Thyroid gland (tissue), 4 donors: ENCODE data around the gene GNAQ. TPM values are rescaled to one million over a fixed set of nuclear protein-coding genes. Genes with fewer than 3 reads are reported as not detected.

Experiments
- DNase-seq, 2 donors: peaks; one replicate each; pipeline ENCODE4 v3.0.0-alpha.2; 2019
- H3K27ac ChIP-seq, 3 donors: fragments of 200-600 bp; sonication (generic); 1 replicate in 2 of 3; 2 replicates in 1 of 3; pipeline ENCODE4 v1.5.1; 2016 to 2019; ENCODE audit warnings: mild to moderate bottlenecking in 1 of 3, moderate library complexity in 1 of 3
- H3K27me3 ChIP-seq: fragments of 200-600 bp; sonication (generic); one replicate; pipeline ENCODE4 v1.5.1; 2019
- H3K36me3 ChIP-seq, 2 donors: fragments of 200-600 bp; sonication (generic); one replicate each; pipeline ENCODE4 v1.5.1; 2016 to 2019
- H3K4me1 ChIP-seq, 2 donors: fragments of 200-600 bp; sonication (generic); one replicate each; pipeline ENCODE4 v1.5.1; 2017 to 2019
- H3K4me3 ChIP-seq, 3 donors: fragments of 200-600 bp; sonication (generic); replicated peaks in 1 of 3; 1 replicate in 2 of 3; 2 replicates in 1 of 3; pipeline ENCODE4 v1.5.1; 2016; ENCODE audit warnings: mild to moderate bottlenecking in 1 of 3
- H3K9me3 ChIP-seq: fragments of 200-600 bp; sonication (generic); one replicate; pipeline ENCODE4 v1.5.1; 2017
- POLR2A ChIP-seq, 2 donors: fragments of 450-650 bp; IDR thresholded peaks; one replicate each; pipeline ENCODE4 v1.6.1; 2017; ENCODE audit warnings: antibody characterized with exemption in 2 of 2, mild to moderate bottlenecking in 2 of 2, moderate library complexity in 1 of 2
- WGBS, 2 donors: methylation state at CpG; one replicate each; pipeline ENCODE4 v1.1.5; 2017; 5-methylcytosine and 5-hydroxymethylcytosine counted together
- intact Hi-C: fragments of 100-400 bp; cut with DNase I; formaldehyde crosslinking; loops from one replicate; pipeline ENCODE4 v1.15.1; 2023
- total RNA-seq, 4 donors: library from RNA; depleted of rRNA; stranded (reverse); fragments of >200 nt; gene quantifications; one replicate each; pipeline ENCODE4 v1.2.3, GENCODE V29; 2016
- TF ChIP-seq, protein P1 (sequence below), 6 experiments: fragments of 200-600 bp in 3 of 6; fragments of 450-650 bp in 3 of 6; sonication (generic) in 3 of 6; IDR thresholded peaks; one replicate each; pipeline ENCODE4 v1.5.1; 2016 to 2019; ENCODE audit warnings: antibody characterized with exemption in 6 of 6, mild to moderate bottlenecking in 2 of 6, inconsistent platforms in 1 of 6, moderate library complexity in 1 of 6

The GNAQ gene
- total RNA-seq, 4 donors from 2014 or later = 40.0 to 60.8 (median 58.1) TPM

DNA sequence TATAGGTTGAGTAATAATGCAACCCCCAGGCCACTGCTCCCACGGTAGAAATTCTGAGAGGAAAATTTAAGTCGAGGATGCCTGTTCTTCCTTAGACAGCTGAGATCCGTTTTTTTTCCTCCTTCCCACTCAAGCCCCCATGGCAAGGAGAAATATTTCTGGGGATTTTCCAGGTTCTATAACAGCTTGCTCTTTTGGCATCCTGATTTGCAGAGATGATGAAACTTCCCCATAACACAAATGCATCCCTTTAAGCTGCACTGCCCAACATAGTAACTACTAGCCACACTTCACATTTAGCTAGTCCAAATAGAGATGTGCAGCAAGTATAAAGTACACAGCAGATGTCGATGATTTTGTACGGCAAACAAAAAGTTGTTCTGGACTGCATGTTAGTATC lies 351.0 kb downstream of the GNAQ start:
- Histone ChIP-seq H3K27me3 (no peaks in the 10 kb centered on the region), H3K4me1 (no peaks in the 10 kb centered on the region), H3K27ac (no peak overlapping the region), H3K9me3 (no peaks in the 10 kb centered on the region), H3K36me3 (no peaks in the 10 kb centered on the region), H3K4me3 (no peak overlapping the region)
- intact Hi-C loops = no loop called here
- DNase-seq = no peak
- 71 to 84% methylated on average over 5 of the region's 5 CpGs for WGBS, 2 donors
- TF ChIP-seq, protein P1, sequence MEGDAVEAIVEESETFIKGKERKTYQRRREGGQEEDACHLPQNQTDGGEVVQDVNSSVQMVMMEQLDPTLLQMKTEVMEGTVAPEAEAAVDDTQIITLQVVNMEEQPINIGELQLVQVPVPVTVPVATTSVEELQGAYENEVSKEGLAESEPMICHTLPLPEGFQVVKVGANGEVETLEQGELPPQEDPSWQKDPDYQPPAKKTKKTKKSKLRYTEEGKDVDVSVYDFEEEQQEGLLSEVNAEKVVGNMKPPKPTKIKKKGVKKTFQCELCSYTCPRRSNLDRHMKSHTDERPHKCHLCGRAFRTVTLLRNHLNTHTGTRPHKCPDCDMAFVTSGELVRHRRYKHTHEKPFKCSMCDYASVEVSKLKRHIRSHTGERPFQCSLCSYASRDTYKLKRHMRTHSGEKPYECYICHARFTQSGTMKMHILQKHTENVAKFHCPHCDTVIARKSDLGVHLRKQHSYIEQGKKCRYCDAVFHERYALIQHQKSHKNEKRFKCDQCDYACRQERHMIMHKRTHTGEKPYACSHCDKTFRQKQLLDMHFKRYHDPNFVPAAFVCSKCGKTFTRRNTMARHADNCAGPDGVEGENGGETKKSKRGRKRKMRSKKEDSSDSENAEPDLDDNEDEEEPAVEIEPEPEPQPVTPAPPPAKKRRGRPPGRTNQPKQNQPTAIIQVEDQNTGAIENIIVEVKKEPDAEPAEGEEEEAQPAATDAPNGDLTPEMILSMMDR (IDR thresholded peaks at IDR 0.05) = no peak
- no peak for TF ChIP-seq POLR2A (IDR thresholded peaks at IDR 0.05)

DNA sequence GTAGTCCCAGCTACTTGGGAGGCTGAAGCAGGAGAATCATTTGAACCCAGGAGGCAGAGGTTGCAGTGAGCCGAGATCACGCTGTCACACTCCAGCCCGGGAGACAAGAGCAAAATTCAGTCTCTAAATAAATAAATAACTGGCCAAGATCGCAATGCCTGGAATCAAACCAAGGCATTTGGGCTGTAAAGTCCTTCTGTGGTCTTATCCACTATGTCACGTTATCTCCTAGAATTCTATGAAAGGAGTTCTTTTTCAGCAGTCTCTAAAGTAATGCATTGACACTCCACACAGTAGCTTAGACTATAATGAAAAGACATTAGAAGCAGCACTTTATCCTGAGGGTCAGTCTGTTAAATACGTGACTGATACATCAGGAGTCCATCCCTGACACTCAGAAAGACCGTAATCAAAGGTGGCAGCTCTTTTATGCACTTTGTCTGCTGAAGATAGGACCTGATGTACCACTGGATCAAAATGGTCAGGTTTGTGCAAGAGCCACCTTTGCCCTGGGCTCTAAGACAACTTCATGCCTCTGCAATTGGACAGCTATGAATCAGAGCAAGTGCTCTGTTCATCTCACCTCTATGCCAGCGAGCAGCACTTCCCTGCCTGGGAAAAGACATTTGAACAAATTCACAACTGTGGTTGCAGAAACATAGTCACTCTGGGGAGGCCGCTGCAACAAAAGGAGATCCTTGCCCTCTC lies 351.8 kb downstream of the GNAQ start:
- DNase-seq = no peak
- 84 to 91% methylated on average over 9 of the region's 9 CpGs for WGBS, 2 donors

DNA sequence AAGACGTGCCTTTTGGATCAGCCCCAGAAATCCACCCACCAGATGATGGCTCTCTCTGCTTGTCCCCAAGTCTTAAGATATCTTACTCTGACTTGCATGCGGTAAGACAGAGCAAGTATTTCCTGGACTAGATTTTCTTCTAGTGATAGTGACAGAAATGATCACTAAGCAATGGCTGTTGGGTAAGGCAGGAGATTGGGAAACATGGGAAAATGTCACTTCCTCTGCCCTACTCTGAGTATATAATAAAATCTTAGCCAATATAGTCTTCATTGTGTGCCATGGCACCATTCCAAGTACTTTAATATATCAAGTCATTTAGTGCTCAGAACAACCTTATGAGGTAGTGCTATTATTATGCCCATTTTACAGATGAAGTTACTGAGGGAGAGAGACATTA lies 352.5 kb downstream of the GNAQ start:
- intact Hi-C loops = no loop called here
- TF ChIP-seq, protein P1 (IDR thresholded peaks at IDR 0.05) = no peak
- no peak for TF ChIP-seq POLR2A (IDR thresholded peaks at IDR 0.05)
- H3K4me3 ChIP-seq = no peak overlapping the region
- no peaks in the 10 kb centered on the region for H3K9me3 ChIP-seq
- no peaks in the 10 kb centered on the region for H3K36me3 ChIP-seq
- DNase-seq = no peak
- H3K27me3 ChIP-seq = no peaks in the 10 kb centered on the region
- no peaks in the 10 kb centered on the region for H3K4me1 ChIP-seq
- whole genome bisulfite sequencing, 2 donors = 77 to 91% methylated on average over 2 of the region's 2 CpGs
- H3K27ac ChIP-seq = no peak overlapping the region

More for the DNA sequence above, 351.8 kb downstream of the GNAQ start:
- H3K9me3 ChIP-seq = no peaks in the 10 kb centered on the region
- H3K27ac ChIP-seq = no peak overlapping the region
- intact Hi-C loops = no loop called here
- no peak for TF ChIP-seq POLR2A (IDR thresholded peaks at IDR 0.05)
- TF ChIP-seq, protein P1 (IDR thresholded peaks at IDR 0.05) = no peak
- no peaks in the 10 kb centered on the region for H3K27me3 ChIP-seq
- no peaks in the 10 kb centered on the region for H3K4me1 ChIP-seq
- no peaks in the 10 kb centered on the region for H3K36me3 ChIP-seq
- no peak overlapping the region for H3K4me3 ChIP-seq

DNA sequence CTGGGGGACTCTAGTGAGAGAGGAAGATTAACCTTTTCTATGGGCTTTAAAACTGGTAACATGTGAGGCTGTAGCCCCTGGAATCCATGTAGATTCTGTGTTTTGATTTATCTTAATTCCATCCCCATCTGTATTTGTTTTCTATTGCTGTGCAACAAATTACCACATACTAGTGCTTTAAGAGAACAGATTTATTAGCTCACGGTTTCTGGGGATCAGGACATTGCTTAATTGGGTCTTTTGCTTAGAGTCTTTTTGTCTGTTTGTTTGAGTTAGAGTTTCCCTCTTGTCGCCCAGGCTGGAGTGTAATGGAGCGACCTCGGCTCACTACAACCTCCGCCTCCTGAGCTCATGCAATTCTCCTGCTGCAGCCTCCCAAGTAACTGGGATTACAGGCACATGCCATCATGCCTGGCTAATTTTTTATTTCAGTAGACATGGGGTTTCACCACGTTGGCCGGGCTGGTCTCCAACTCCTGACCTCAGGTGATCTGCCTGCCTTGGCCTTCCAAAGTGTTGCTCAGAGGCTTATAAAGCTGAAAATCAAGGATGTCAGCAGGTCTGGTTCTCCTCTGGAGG lies 353.6 kb downstream of the GNAQ start:
- Histone ChIP-seq H3K4me3 (no peak overlapping the region), H3K27me3 (no peaks in the 10 kb centered on the region), H3K36me3 (no peaks in the 10 kb centered on the region), H3K4me1 (no peaks in the 10 kb centered on the region), H3K9me3 (no peaks in the 10 kb centered on the region), H3K27ac (no peak overlapping the region)
- 79 to 81% methylated on average over 7 of the region's 7 CpGs for WGBS, 2 donors
- intact Hi-C loops = no loop called here
- TF ChIP-seq, protein P1 (IDR thresholded peaks at IDR 0.05) = no peak
- no peak for TF ChIP-seq POLR2A (IDR thresholded peaks at IDR 0.05)
- DNase-seq = no peak

DNA sequence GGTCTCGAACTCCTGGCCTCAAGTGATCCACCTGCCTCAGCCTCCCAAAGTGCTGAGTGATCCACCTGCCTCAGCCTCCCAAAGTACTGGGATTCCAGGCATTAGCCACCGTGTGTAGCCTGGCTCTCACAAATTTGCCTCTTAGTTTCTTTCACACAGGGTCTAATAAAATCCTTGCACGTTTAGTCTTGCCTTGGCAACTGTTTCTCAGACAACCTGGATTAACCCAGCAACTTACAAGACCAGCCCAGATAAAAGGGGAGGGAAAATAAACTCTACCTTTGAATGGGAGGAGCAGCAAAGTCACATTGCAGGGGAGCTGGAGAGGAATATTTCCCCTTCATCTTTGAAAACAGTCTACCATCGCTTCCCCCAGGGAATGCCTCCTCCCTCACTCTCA lies 354.2 kb downstream of the GNAQ start:
- no peaks in the 10 kb centered on the region for H3K27me3 ChIP-seq
- no peak overlapping the region for H3K4me3 ChIP-seq
- WGBS, 2 donors = 63 to 64% methylated on average over 4 of the region's 4 CpGs
- no peaks in the 10 kb centered on the region for H3K9me3 ChIP-seq
- DNase-seq = no peak
- no peaks in the 10 kb centered on the region for H3K4me1 ChIP-seq
- TF ChIP-seq, protein P1 (IDR thresholded peaks at IDR 0.05) = no peak
- TF ChIP-seq POLR2A (IDR thresholded peaks at IDR 0.05) = no peak
- H3K27ac ChIP-seq = no peak overlapping the region
- intact Hi-C loops = no loop called here
- no peaks in the 10 kb centered on the region for H3K36me3 ChIP-seq
